Thoracic aorta (tissue), 2 donors: Measurements from ENCODE around the gene PRDX2. TPM values are rescaled to one million over a fixed set of nuclear protein-coding genes. Genes with fewer than 3 reads are reported as not detected.

ENCODE experiments used
- ATAC-seq: fragments of 150-250 bp; one replicate; pipeline ENCODE4 v1.8.0; 2017; ENCODE audit warnings: low read depth; ENCODE audit not compliant: insufficient number of reproducible peaks, low FRiP score
- DNase-seq: peaks from one replicate; pipeline ENCODE4 v3.0.0-alpha.2; 2020; ENCODE audit warnings: low spot score
- H3K27ac ChIP-seq, 2 donors: fragments of 200-600 bp; sonication (generic); 1 replicate in 1 of 2; 2 replicates in 1 of 2; pipeline ENCODE4 v1.5.1; 2016; ENCODE audit warnings: mild to moderate bottlenecking in 2 of 2, moderate library complexity in 2 of 2
- H3K27me3 ChIP-seq: fragments of 200-600 bp; sonication (generic); replicated peaks from 2 replicates; pipeline ENCODE4 v1.6.0; 2016; ENCODE audit warnings: mild to moderate bottlenecking; ENCODE audit not compliant: insufficient read depth
- H3K36me3 ChIP-seq: fragments of 200-600 bp; sonication (generic); one replicate; pipeline ENCODE4 v1.5.1; 2016
- H3K4me1 ChIP-seq, 2 donors: fragments of 200-600 bp; sonication (generic); 1 replicate in 1 of 2; 2 replicates in 1 of 2; pipeline versions ENCODE4 v1.5.1 to v1.6.0; 2016; ENCODE audit warnings: low read depth in 2 of 2, mild to moderate bottlenecking in 1 of 2; ENCODE audit not compliant: control insufficient read depth in 1 of 2
- H3K4me3 ChIP-seq: fragments of 200-600 bp; sonication (generic); 2 replicates; pipeline ENCODE4 v1.5.1; 2016; ENCODE audit warnings: mild to moderate bottlenecking
- H3K9me3 ChIP-seq: fragments of 200-600 bp; sonication (generic); 2 replicates; pipeline ENCODE4 v1.5.1; 2016
- CTCF ChIP-seq: fragments of 200-600 bp; sonication (generic); IDR thresholded peaks from one replicate; pipeline ENCODE4 v1.5.1; 2019; ENCODE audit warnings: antibody characterized with exemption
- total RNA-seq, 2 donors: library from RNA; depleted of rRNA; stranded (reverse); fragments of >200 nt; gene quantifications; one replicate each; pipeline versions ENCODE4 v1.1.0 to v1.2.3, GENCODE V29; 2016

Gene PRDX2
- total RNA-seq, 2 donors from 2014 or later: 107 to 235 TPM

- H3K4me1 ChIP-seq: peaks cover 18 to 61% of the 10 kb centered on the region in 2 donors
- DNase-seq: no peak
- no peak for TF ChIP-seq CTCF
Measured at GRCh38 chr19:12778017-12778904, 23.3 kb downstream of the PRDX2 start.

GRCh38 chr19:12777217-12778016 lies 24.2 kb downstream of the PRDX2 start:
- DNase-seq (no peak), ATAC-seq (peak; percentile 31)
- H3K27ac ChIP-seq: peak overlapping the region; percentile 94 to 95
- H3K36me3 ChIP-seq: no peaks in the 10 kb centered on the region
- peak; percentile 95 for TF ChIP-seq CTCF
- peak overlapping the region; percentile 85 for H3K4me3 ChIP-seq
- no peaks in the 10 kb centered on the region for H3K27me3 ChIP-seq
- no peaks in the 10 kb centered on the region for H3K9me3 ChIP-seq
- H3K4me1 ChIP-seq: peaks cover 13 to 63% of the 10 kb centered on the region in 2 donors

More at GRCh38 chr19:12778017-12778904, 23.3 kb downstream of the PRDX2 start:
- H3K27me3 ChIP-seq: no peaks in the 10 kb centered on the region
- no peaks in the 10 kb centered on the region for H3K9me3 ChIP-seq
- peak overlapping the region; percentile 94 to 95 for H3K27ac ChIP-seq
- H3K4me3 ChIP-seq: peak overlapping the region; percentile 85
- H3K36me3 ChIP-seq: no peaks in the 10 kb centered on the region
- no peak for ATAC-seq

DNA sequence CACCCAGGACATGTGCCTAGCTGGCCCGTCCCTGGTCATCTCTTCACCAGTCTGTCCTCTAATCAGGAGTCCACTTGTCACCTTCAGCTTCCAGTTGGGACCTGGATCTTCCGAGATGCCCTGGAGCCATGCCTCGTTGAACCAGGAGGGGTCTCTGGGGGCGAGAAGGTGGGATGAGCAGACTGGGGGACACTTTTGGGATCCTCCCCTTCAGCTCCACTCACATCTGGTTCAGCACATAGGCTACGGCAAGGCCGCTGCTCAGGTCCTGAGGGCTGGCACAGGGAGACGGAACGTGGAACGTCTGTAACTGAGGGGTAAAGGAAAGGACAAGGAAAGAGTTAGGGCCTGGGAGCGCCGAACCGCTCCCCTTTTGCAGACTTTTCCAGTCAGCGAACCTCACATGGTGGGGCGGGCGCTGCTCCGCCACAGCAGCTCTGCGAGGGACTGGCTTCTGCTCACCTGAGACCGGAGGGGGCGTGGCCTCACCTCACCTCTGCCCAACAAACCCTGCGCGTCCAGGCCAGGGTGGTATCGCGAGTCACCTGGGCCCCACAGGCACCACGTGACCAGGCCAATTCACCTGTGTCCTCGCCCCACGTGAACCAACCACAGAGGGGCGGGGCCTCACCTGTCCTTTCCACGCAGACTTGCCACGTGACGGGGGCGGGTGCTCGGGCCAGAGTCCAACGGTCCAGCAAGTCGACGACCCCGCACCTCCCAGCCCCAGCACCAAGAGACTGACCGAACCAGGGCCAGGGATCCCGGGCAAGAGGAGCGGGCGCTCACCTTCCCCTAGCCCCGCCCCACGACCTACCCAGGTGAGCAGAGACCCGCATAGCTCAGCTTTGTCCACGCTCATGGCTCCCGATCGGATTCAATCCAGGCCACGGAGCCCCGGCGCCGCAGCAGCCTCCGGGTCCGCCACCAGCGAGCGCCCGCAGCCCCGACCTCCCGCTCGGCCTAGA lies 26.7 kb downstream of the PRDX2 start, which contains the start of gene HOOK2:
Gene HOOK2 (minus strand): TSS at position 965 of the 968 bp plus-strand sequence. CDS start 103 bp downstream, at position 862.
- no peak for TF ChIP-seq CTCF
- H3K4me3 ChIP-seq: peak within 1 kb of the TSS; percentile 84
- H3K9me3 ChIP-seq: no peaks in the 10 kb centered on the region
- H3K27me3 ChIP-seq: no peaks in the 10 kb centered on the region
- no peak for DNase-seq
- H3K4me1 ChIP-seq: peaks cover 13 to 69% of the 10 kb centered on the region in 2 donors
- peak; percentile 2 for ATAC-seq
- H3K27ac ChIP-seq: peak within 1 kb of the TSS; percentile 83 to 84
- H3K36me3 ChIP-seq: peaks cover 2% of the 10 kb centered on the region

DNA sequence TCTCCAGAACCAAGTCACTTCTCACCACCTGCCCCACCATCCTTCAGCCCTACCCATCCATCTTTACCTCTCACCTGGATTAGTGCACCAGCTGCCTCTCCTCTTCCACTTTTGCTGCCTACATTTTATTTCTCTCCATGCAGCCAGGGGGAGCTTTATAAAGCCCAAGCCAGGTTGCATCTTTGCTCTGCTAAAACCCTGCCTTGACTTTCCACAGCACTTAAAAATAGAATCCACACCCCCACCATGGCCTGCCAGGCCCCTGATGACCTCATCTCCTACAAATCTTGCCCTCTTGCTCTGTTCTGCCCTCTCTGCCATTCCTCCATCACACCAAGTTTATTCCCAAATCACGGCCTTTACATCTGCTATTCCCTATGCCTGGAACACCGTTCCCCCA lies 28.0 kb downstream of the PRDX2 start:
- DNase-seq (no peak), ATAC-seq (no peak)
- no peak overlapping the region for H3K4me3 ChIP-seq
- no peaks in the 10 kb centered on the region for H3K27me3 ChIP-seq
- peaks cover 7 to 56% of the 10 kb centered on the region in 2 donors for H3K4me1 ChIP-seq
- H3K9me3 ChIP-seq: no peaks in the 10 kb centered on the region
- peak; percentile 31 for TF ChIP-seq CTCF
- peak overlapping the region; percentile 83 to 84 for H3K27ac ChIP-seq
- H3K36me3 ChIP-seq: peaks cover 3% of the 10 kb centered on the region
